Activated T-helper 1 cell treated with anti-CD3 and anti-CD28 coated beads, Interleukin-12 subunit alpha, Interleukin-12 subunit beta, Interleukin-2, Interleukin-4 antibody, amounts not matched to agents 30 ng/mL and 10 ng/mL and 1 ng/mL, durations not matched to agents 14 hours and 24 hours and 36 hours (primary cell): Measurements from ENCODE around the gene NCS1. TPM values are rescaled to one million over a fixed set of nuclear protein-coding genes. Genes with fewer than 3 reads are reported as not detected.

Experiments used
- DNase-seq: peaks from one replicate; pipeline ENCODE4 v3.0.0; 2021; ENCODE audit warnings: low spot score
- H3K27ac Mint-ChIP-seq: one replicate; pipeline ENCODE4 v1.8.0; 2021; ENCODE audit warnings: mild to moderate bottlenecking, mixed read lengths
- H3K27me3 Mint-ChIP-seq: one replicate; pipeline ENCODE4 v1.8.0; 2022; ENCODE audit warnings: mild to moderate bottlenecking, moderate library complexity, mixed read lengths; ENCODE audit not compliant: insufficient read depth
- H3K36me3 Mint-ChIP-seq: one replicate; pipeline ENCODE4 v1.8.0; 2021; ENCODE audit warnings: low read depth, mixed read lengths
- H3K4me1 Mint-ChIP-seq: one replicate; pipeline ENCODE4 v1.8.0; 2021; ENCODE audit warnings: low read depth, mixed read lengths
- H3K4me3 Mint-ChIP-seq: one replicate; pipeline ENCODE4 v1.8.0; 2021; ENCODE audit warnings: mild to moderate bottlenecking, moderate library complexity, mixed read lengths
- H3K9me3 Mint-ChIP-seq: one replicate; pipeline ENCODE4 v1.8.0; 2021; ENCODE audit warnings: mixed read lengths
- intact Hi-C: fragments of 100-400 bp; cut with micrococcal nuclease; formaldehyde crosslinking; loops from one replicate; pipeline ENCODE4 v1.15.1; 2024
- total RNA-seq: library from RNA; stranded (reverse); gene quantifications from 2 replicates; pipeline ENCODE4 v1.2.3, GENCODE V29; 2022

Gene NCS1
- total RNA-seq, 1 donor from 2014 or later = 3.9 TPM

DNA sequence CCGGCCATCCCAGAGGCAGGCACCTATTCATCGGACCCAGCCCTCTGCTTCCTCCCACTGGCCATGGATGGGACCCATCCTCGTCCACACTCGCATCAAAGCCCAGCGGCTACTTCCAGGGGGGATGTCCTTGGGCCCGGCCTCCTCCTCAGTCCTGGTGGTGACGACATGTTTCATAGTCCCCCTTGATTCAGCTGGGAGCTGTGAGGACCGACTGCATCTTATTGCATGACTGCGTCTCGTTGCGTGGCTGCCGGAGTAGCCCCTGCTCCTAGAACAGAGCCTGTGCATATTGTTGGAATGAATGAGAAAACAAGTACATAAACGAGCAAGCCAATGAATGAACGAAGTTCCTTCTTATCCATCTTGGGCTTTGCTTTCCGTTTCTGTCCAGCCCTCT, 12.8 kb downstream of the NCS1 start:
- Mint-ChIP-seq H3K4me1 (no peaks in the 10 kb centered on the region), H3K36me3 (no peaks in the 10 kb centered on the region)

GRCh38 chr9:130185490-130186031, 13.4 kb downstream of the NCS1 start:
- Mint-ChIP-seq H3K36me3 (no peaks in the 10 kb centered on the region), H3K4me3 (no peak overlapping the region), H3K27ac (no peak overlapping the region), H3K27me3 (peaks cover 2% of the 10 kb centered on the region), H3K4me1 (no peaks in the 10 kb centered on the region), H3K9me3 (no peaks in the 10 kb centered on the region)
- DNase-seq = no peak
- intact Hi-C loops = no loop called here

More for the DNA sequence above, 12.8 kb downstream of the NCS1 start:
- no peak for DNase-seq
- H3K27ac Mint-ChIP-seq = no peak overlapping the region
- H3K4me3 Mint-ChIP-seq = no peak overlapping the region
- intact Hi-C loops = no loop called here
- H3K9me3 Mint-ChIP-seq = no peaks in the 10 kb centered on the region
- peaks cover 2% of the 10 kb centered on the region for H3K27me3 Mint-ChIP-seq

DNA sequence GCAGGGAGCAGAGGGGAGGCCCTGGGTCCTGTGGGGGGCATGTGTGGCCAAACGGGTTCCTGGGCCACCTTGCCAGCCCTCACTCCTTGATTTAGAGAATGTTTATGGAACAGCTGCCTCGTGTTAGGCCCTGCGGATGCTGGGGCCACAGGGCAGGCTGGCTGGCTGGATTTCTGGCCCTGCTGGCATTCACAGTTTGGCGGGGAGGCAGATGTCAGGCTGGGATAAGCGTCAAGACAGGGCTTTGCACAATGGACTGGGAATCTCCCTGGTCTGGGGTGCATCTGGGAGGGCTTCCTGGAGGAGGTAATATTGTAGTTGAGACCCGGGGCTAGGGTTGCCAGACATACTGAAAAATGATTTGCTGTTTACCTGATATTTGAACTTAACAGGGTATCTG, 13.8 kb downstream of the NCS1 start:
- H3K9me3 Mint-ChIP-seq = no peaks in the 10 kb centered on the region
- H3K36me3 Mint-ChIP-seq = no peaks in the 10 kb centered on the region
- intact Hi-C loops = no loop called here
- H3K4me3 Mint-ChIP-seq = no peak overlapping the region
- DNase-seq = no peak
- H3K27ac Mint-ChIP-seq = no peak overlapping the region
- H3K27me3 Mint-ChIP-seq = peaks cover 2% of the 10 kb centered on the region
- no peaks in the 10 kb centered on the region for H3K4me1 Mint-ChIP-seq

- DNase-seq = no peak
- no peak overlapping the region for H3K4me3 Mint-ChIP-seq
- H3K4me1 Mint-ChIP-seq = no peaks in the 10 kb centered on the region
- no peaks in the 10 kb centered on the region for H3K9me3 Mint-ChIP-seq
- peaks cover 2% of the 10 kb centered on the region for H3K27me3 Mint-ChIP-seq
- intact Hi-C loops = no loop called here
- H3K36me3 Mint-ChIP-seq = no peaks in the 10 kb centered on the region
- H3K27ac Mint-ChIP-seq = no peak overlapping the region
Measured at GRCh38 chr9:130186839-130187522, 14.8 kb downstream of the NCS1 start.

- Mint-ChIP-seq H3K27me3 (peaks cover 4% of the 10 kb centered on the region), H3K9me3 (no peaks in the 10 kb centered on the region), H3K4me1 (no peaks in the 10 kb centered on the region), H3K4me3 (no peak overlapping the region), H3K36me3 (no peaks in the 10 kb centered on the region), H3K27ac (no peak overlapping the region)
- DNase-seq = no peak
- intact Hi-C loops = no loop called here
Measured at GRCh38 chr9:130187523-130187846, 15.3 kb downstream of the NCS1 start.

DNA sequence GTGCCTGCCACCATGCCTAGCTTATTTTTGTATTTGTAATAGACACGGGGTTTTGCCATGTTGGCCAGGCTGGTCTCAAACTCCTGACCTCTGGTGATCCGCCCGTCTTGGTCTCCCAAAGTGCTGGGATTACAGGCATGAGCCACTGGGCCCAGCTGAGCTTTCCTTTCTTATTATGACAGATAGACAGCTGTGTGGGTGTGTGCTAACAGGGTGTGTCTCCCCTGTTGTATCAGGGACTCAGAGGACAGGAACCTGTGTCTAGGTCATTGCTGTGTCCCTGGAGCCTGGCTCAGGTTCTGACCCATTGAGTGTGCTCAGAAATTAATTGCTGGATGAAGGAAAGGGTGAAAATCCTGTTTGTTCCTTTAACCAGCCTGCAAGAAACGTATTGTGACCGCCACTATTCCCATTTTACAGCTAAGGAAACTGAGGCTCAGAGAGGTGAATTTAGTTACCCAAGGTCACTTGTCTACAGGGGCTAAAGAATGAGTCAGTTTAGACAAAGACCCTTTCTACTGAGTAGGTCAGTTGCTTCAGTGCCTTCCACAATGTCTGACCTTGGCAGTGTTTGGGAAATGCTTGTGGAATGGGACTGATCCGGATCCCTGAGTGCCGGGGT, 16.8 kb downstream of the NCS1 start:
- no peaks in the 10 kb centered on the region for H3K4me1 Mint-ChIP-seq
- H3K9me3 Mint-ChIP-seq = no peaks in the 10 kb centered on the region
- no peak overlapping the region for H3K27ac Mint-ChIP-seq
- no peak for DNase-seq
- H3K27me3 Mint-ChIP-seq = peaks cover 7% of the 10 kb centered on the region
- H3K4me3 Mint-ChIP-seq = no peak overlapping the region
- no peaks in the 10 kb centered on the region for H3K36me3 Mint-ChIP-seq
- intact Hi-C loops = no loop called here

DNA sequence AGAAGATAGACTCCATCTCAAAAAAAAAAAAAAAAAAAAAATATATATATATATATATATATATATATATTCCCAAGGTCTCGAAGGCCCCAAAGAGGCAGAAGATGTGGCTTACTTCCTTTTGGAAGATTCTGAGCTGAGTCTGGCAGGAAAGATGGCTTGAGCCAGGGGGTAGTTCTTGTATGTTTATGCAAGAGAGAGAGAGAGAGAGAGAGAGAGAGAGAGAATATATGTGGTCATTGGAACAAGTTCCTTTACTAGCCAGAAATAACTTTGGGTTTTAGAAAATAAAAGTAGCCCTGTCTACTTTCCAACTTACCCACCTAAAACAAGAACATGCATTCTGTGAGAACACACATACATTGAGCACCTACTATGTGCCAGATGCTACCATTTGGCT, 17.6 kb downstream of the NCS1 start:
- no peak for DNase-seq
- Mint-ChIP-seq H3K4me1 (no peaks in the 10 kb centered on the region), H3K36me3 (no peaks in the 10 kb centered on the region), H3K27me3 (peaks cover 10% of the 10 kb centered on the region), H3K9me3 (no peaks in the 10 kb centered on the region), H3K27ac (no peak overlapping the region), H3K4me3 (no peak overlapping the region)
- intact Hi-C loops = no loop called here

DNA sequence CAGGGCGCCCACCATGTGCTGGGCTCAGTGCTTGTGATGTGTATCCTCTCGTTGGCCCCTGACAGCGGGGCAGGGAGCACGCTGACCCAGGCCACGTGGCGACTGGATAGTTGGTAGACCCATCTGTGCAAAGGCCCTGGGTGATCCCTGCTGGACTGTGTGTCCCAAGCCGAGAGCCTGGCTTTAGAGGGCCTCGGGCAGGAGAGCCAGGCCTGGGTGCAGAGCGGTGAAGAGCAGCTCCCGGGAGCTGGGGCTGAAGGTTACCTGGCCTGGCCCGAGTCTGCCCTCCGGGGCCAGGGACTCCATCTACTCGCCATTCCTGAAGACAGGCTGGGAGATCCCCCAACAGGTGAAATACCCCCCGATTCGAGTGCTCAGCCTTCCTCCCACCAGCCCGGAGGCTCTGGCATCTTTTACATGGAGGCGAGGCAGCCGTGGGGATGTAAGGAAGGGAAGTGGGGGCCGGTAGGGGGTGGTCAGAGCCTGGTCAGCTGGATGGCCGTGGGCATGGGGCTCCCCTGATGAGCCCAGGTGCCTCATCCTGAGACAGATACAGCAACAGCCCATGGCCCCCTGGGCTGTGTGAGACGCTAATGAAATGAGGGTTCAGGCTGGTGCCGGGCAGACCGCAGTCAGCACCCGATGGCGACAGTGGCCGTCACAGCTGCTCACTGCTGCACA, 19.0 kb downstream of the NCS1 start:
- DNase-seq = no peak
- Mint-ChIP-seq H3K27me3 (peaks cover 8% of the 10 kb centered on the region), H3K4me1 (no peaks in the 10 kb centered on the region), H3K9me3 (no peaks in the 10 kb centered on the region), H3K4me3 (no peak overlapping the region), H3K36me3 (no peaks in the 10 kb centered on the region), H3K27ac (no peak overlapping the region)
- intact Hi-C loops = no loop called here

- Mint-ChIP-seq H3K4me3 (no peak overlapping the region), H3K27ac (no peak overlapping the region), H3K4me1 (no peaks in the 10 kb centered on the region), H3K27me3 (peaks cover 8% of the 10 kb centered on the region), H3K36me3 (no peaks in the 10 kb centered on the region), H3K9me3 (no peaks in the 10 kb centered on the region)
- intact Hi-C loops = no loop called here
- no peak for DNase-seq
Measured at GRCh38 chr9:130191749-130192120, 19.5 kb downstream of the NCS1 start.

- H3K27me3 Mint-ChIP-seq = peaks cover 8% of the 10 kb centered on the region
- no peak overlapping the region for H3K27ac Mint-ChIP-seq
- no peak overlapping the region for H3K4me3 Mint-ChIP-seq
- no peaks in the 10 kb centered on the region for H3K4me1 Mint-ChIP-seq
- intact Hi-C loops = no loop called here
- DNase-seq = no peak
- no peaks in the 10 kb centered on the region for H3K9me3 Mint-ChIP-seq
- H3K36me3 Mint-ChIP-seq = no peaks in the 10 kb centered on the region
Measured at GRCh38 chr9:130192382-130192999, 20.3 kb downstream of the NCS1 start.

- Mint-ChIP-seq H3K4me3 (no peak overlapping the region), H3K27me3 (peaks cover 8% of the 10 kb centered on the region), H3K27ac (no peak overlapping the region), H3K4me1 (no peaks in the 10 kb centered on the region), H3K9me3 (no peaks in the 10 kb centered on the region), H3K36me3 (no peaks in the 10 kb centered on the region)
- intact Hi-C loops = no loop called here
- DNase-seq = no peak
Measured at GRCh38 chr9:130193103-130193502, 20.9 kb downstream of the NCS1 start.

DNA sequence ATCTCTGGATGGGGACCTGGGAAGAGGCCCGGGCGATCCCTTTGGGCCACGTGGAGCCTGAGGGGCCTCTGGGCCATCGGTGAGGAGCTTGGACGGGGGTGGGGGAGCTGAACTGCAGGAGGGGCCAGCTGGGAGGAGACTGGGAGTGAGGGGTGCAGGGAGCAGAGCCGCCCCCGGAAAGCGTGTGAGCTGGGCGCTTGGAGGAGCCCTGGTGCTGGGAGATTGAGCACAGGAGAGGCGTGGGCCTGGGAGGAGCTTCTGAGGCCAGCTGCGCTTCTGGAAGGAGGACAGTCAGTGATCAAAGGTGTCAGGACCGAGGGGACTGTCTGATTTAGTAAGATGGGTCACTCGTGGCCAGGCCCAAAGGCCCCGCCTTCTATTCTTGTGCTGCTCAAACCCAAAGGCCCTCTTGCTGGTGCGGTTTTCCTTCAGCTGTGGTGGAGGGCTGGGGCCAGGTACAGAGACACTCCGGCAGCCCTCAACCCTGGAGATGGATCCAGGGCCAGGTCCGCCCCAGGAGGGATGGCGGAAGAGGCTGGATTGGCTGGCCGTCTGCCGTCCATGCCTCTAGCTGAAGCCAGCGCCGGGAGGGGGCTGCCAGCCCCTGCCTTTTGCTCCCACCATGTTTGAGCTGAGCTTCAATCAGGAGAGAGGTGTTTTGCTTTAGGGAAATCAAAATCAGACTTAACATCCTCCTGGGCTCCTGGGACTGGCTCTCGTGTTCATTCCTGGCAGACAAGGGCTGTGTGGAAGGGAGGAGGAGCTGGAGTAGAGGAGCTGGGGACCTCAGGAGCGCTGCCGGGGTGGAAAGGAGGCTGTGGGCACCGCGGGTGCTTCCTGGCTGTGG, 21.6 kb downstream of the NCS1 start:
- Mint-ChIP-seq H3K4me1 (no peaks in the 10 kb centered on the region), H3K27ac (no peak overlapping the region), H3K4me3 (no peak overlapping the region), H3K36me3 (no peaks in the 10 kb centered on the region), H3K9me3 (no peaks in the 10 kb centered on the region), H3K27me3 (peaks cover 8% of the 10 kb centered on the region)
- no peak for DNase-seq
- intact Hi-C loops = no loop called here
